ENCODE data around the gene VAV1.

DNA sequence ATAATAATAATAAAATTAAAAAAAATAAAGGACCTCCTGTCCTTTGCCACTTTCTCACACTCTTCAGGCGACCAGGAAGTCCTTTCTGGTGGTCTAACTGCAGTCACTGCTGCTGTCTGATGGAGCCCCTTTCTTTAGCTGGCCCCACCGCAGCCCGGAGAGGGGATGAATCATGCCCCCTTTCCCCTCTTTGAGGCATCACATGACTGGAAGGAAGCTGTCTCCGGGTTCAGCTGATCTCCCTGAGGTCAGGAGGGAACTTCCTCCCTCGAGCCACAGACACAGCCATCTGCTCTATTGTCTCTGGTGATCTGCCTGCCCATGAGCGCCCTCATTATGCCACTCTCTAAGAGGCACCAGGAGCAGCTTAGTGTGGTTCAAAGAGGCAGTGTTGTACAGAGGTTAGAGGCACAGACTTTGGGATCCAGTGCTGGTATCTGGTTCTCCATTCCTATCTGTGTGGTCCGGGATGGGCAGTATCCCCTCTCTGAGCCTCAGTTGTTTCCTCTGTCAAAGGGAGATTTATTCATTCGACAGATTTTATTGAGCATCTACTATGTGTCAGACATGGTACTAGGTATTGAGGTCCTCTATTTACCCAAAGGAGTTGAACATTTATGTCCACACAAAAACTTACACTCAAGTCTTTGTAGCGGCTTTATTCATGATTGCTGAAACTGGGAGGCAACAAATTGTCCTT, 30.0 kb downstream of the VAV1 start:
- TF ChIP-seq ZNF274 (IDR thresholded peaks at IDR 0.05; ENCODE audit: borderline replicate concordance, extremely low read depth, low read length) (no peak), POLR2A (IDR thresholded peaks at IDR 0.05; ENCODE audit: control extremely low read depth in 1 of 2, low read depth in 2 of 2, low read length in 2 of 2) (no peak), EGR1 (IDR thresholded peaks at IDR 0.05; ENCODE audit: borderline replicate concordance, low read depth, low read length) (no peak), MAX (IDR thresholded peaks at IDR 0.05) (no peak), FOSL1 (IDR thresholded peaks at IDR 0.05; ENCODE audit: insufficient read depth, low read depth, low read length) (no peak), SP2 (IDR thresholded peaks at IDR 0.05; ENCODE audit: low read length) (no peak), POLR2AphosphoS5 (IDR thresholded peaks at IDR 0.05; ENCODE audit: low read depth, low read length) (no peak), EZH2 (IDR thresholded peaks at IDR 0.05; ENCODE audit: low read depth, low read length, severe bottlenecking) (no peak), CREB1 (IDR thresholded peaks at IDR 0.05) (no peak), SP1 (IDR thresholded peaks at IDR 0.05; ENCODE audit: low read depth, low read length) (no peak), RFX5 (IDR thresholded peaks at IDR 0.05; ENCODE audit: borderline replicate concordance, low read depth, low read length) (no peak)
- TF ChIP-seq, protein P1, sequence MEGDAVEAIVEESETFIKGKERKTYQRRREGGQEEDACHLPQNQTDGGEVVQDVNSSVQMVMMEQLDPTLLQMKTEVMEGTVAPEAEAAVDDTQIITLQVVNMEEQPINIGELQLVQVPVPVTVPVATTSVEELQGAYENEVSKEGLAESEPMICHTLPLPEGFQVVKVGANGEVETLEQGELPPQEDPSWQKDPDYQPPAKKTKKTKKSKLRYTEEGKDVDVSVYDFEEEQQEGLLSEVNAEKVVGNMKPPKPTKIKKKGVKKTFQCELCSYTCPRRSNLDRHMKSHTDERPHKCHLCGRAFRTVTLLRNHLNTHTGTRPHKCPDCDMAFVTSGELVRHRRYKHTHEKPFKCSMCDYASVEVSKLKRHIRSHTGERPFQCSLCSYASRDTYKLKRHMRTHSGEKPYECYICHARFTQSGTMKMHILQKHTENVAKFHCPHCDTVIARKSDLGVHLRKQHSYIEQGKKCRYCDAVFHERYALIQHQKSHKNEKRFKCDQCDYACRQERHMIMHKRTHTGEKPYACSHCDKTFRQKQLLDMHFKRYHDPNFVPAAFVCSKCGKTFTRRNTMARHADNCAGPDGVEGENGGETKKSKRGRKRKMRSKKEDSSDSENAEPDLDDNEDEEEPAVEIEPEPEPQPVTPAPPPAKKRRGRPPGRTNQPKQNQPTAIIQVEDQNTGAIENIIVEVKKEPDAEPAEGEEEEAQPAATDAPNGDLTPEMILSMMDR (IDR thresholded peaks at IDR 0.05; ENCODE audit: control extremely low read depth in 1 of 3, insufficient read depth in 1 of 3, low read depth in 1 of 3, low read length in 3 of 3): no peak
- TF ChIP-seq, protein P2, sequence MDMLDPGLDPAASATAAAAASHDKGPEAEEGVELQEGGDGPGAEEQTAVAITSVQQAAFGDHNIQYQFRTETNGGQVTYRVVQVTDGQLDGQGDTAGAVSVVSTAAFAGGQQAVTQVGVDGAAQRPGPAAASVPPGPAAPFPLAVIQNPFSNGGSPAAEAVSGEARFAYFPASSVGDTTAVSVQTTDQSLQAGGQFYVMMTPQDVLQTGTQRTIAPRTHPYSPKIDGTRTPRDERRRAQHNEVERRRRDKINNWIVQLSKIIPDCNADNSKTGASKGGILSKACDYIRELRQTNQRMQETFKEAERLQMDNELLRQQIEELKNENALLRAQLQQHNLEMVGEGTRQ (IDR thresholded peaks at IDR 0.05; ENCODE audit: low read length): no peak

Data from H1 (cell line).